K562 (cell line): Measurements from ENCODE around the gene CBFA2T3. TPM values are rescaled to one million over a fixed set of nuclear protein-coding genes. Genes with fewer than 3 reads are reported as not detected.

Source experiments
- ATAC-seq: fragments of 200-7000 bp; cut with Tn5 transposase; 3 replicates; pipeline ENCODE4 v1.9.1; 2020; ENCODE audit warnings: moderate library complexity
- BruUV-seq: library from RNA; stranded (reverse); fragments of 400-500 nt; replicated peaks from 2 replicates; lab custom pipeline; 2021; lab: Mats Ljungman, UMichigan
- CTCF ChIA-PET: fragments of 300-600 bp; formaldehyde crosslinking; extraction: SDS; loops from one replicate; lab custom pipeline; 2021; ENCODE audit warnings: low intra/inter-chr PET ratio; lab: Yijun Ruan, JAX
- POLR2A ChIA-PET: fragments of 300-600, 350-650 bp; sonication (Branson Sonifier 250); formaldehyde crosslinking; extraction: SDS; loops from one replicate; lab custom pipeline; 2021; ENCODE audit warnings: antibody characterized with exemption, inconsistent platforms; lab: Yijun Ruan, JAX
- DNase-seq, 4 experiments: peaks; one replicate each; pipeline versions ENCODE4 v3.0.0 to v3.0.0-alpha.2; 2011 to 2018; ENCODE audit warnings: low spot score in 3 of 4, mixed read lengths in 3 of 4; ENCODE audit errors: extremely low read depth in 1 of 4
- FAIRE-seq: peaks from 2 replicates; lab custom pipeline; 2011; peaks lifted over from hg19 to GRCh38; lab: Jason Lieb, UNC
- H2AFZ ChIP-seq: 2 replicates; pipeline ENCODE4 v1.6.0; 2011; ENCODE audit warnings: low read depth, low read length, control low read depth, inconsistent platforms
- H3K27ac ChIP-seq: fragments of 200-600 bp; 3 replicates; pipeline ENCODE4 v1.8.0; 2011; ENCODE audit warnings: low read depth, mild to moderate bottlenecking, control low read depth, inconsistent platforms, low read length, moderate library complexity, mixed read lengths; ENCODE audit errors: extremely low read depth
- H3K27me3 ChIP-seq, 2 experiments: fragments of 300-600 bp in 1 of 2; 2 replicates in 1 of 2; 3 replicates in 1 of 2; pipeline versions ENCODE4 v1.6.0 to v1.8.0; 2011; ENCODE audit warnings: inconsistent platforms in 2 of 2, low read length in 2 of 2, mild to moderate bottlenecking in 1 of 2, mixed read lengths in 1 of 2, moderate library complexity in 1 of 2; ENCODE audit not compliant: control insufficient read depth in 2 of 2, insufficient read depth in 2 of 2
- H3K36me3 ChIP-seq: fragments of 300-600 bp; 3 replicates; pipeline ENCODE4 v1.8.0; 2011; ENCODE audit warnings: mild to moderate bottlenecking, low read length, inconsistent platforms; ENCODE audit not compliant: control insufficient read depth, insufficient read depth
- H3K4me1 ChIP-seq, 2 experiments: fragments of 200-600 bp in 1 of 2; replicated peaks in 1 of 2; 2 replicates in 1 of 2; 3 replicates in 1 of 2; pipeline versions ENCODE4 v1.5.1 to v1.8.0; 2011; ENCODE audit warnings: inconsistent platforms in 2 of 2, low read length in 2 of 2, mild to moderate bottlenecking in 1 of 2, mixed read lengths in 1 of 2, moderate library complexity in 1 of 2; ENCODE audit not compliant: control insufficient read depth in 2 of 2, insufficient read depth in 2 of 2
- H3K4me2 ChIP-seq: 2 replicates; pipeline ENCODE4 v1.6.1; 2011; ENCODE audit warnings: low read length, control low read depth, inconsistent platforms, mixed read lengths; ENCODE audit not compliant: insufficient read depth
- H3K4me3 ChIP-seq: fragments of 200-600 bp; sonication (generic), shearing (Covaris generic); 2 replicates; pipeline ENCODE4 v1.5.1; 2016; ENCODE audit warnings: control low read depth, inconsistent platforms
- H3K79me2 ChIP-seq: fragments of 200-600 bp; 3 replicates; pipeline ENCODE4 v1.8.0; 2011; ENCODE audit warnings: low read length, inconsistent platforms; ENCODE audit not compliant: control insufficient read depth, insufficient read depth
- H3K9ac ChIP-seq, 2 experiments: 2 replicates each; pipeline versions ENCODE4 v1.6.0 to v1.6.1; 2011; ENCODE audit warnings: low read depth in 2 of 2, low read length in 2 of 2, control low read depth in 1 of 2, inconsistent platforms in 1 of 2, mild to moderate bottlenecking in 1 of 2, mixed read lengths in 1 of 2; ENCODE audit not compliant: insufficient read depth in 1 of 2
- H3K9me1 ChIP-seq: one replicate; pipeline ENCODE4 v1.6.0; 2011; ENCODE audit warnings: inconsistent platforms, mild to moderate bottlenecking, low read length, moderate library complexity; ENCODE audit not compliant: control insufficient read depth, insufficient read depth
- H3K9me3 ChIP-seq: replicated peaks from 2 replicates; pipeline ENCODE4 v1.5.1; 2011; ENCODE audit warnings: low read depth, low read length, inconsistent platforms; ENCODE audit not compliant: control insufficient read depth, insufficient read depth
- H4K20me1 ChIP-seq: replicated peaks from 2 replicates; pipeline ENCODE4 v1.6.1; 2011; ENCODE audit warnings: low read length, inconsistent platforms, mixed read lengths; ENCODE audit not compliant: control insufficient read depth, insufficient read depth
- CBFB ChIP-seq: sonication (generic); formaldehyde crosslinking; IDR thresholded peaks from 2 replicates; pipeline ENCODE4 v1.4.0; 2020; ENCODE audit warnings: mild to moderate bottlenecking, missing genetic modification reagents
- CREBBP ChIP-seq: IDR thresholded peaks from one replicate; pipeline ENCODE4 v1.6.1; 2012; ENCODE audit warnings: low read depth, mild to moderate bottlenecking, control low read depth, inconsistent platforms, low read length
- GTF3C2 ChIP-seq: IDR thresholded peaks from 3 replicates; pipeline ENCODE4 v1.6.1; 2011; ENCODE audit warnings: borderline replicate concordance, mild to moderate bottlenecking, moderate library complexity; ENCODE audit not compliant: insufficient read length; ENCODE audit errors: extremely low read depth
- POLR2G ChIP-seq: fragments of 200-400 bp; formaldehyde crosslinking; IDR thresholded peaks from 2 replicates; pipeline ENCODE4 v1.6.1; 2017; ENCODE audit warnings: low read depth, mild to moderate bottlenecking, antibody characterized with exemption, low read length, moderate library complexity
- RBM22 ChIP-seq: fragments of 200-400 bp; formaldehyde crosslinking; IDR thresholded peaks from 2 replicates; pipeline ENCODE4 v1.6.1; 2018; ENCODE audit warnings: low read length, low read depth; ENCODE audit not compliant: poor library complexity, severe bottlenecking
- SAP30 ChIP-seq: fragments of 200-600 bp; sonication (generic); IDR thresholded peaks from 2 replicates; pipeline ENCODE4 v1.6.1; 2012; ENCODE audit warnings: borderline replicate concordance, low read depth, mild to moderate bottlenecking, moderate library complexity, low read length, control low read depth, inconsistent platforms; ENCODE audit not compliant: insufficient read depth, poor library complexity, severe bottlenecking
- STAT5B ChIP-seq: fragments of 250-450 bp; sonication (Bioruptor Pico); IDR thresholded peaks from 2 replicates; pipeline ENCODE4 v1.8.0; 2021; ENCODE audit warnings: mild to moderate bottlenecking, inconsistent platforms
- ZBTB17 ChIP-seq: fragments of 450-650 bp; formaldehyde crosslinking; IDR thresholded peaks from 2 replicates; pipeline ENCODE4 v1.4.0; 2020; ENCODE audit warnings: mild to moderate bottlenecking
- ZNF23 ChIP-seq: fragments of 250-450 bp; sonication (Bioruptor Pico); IDR thresholded peaks from 2 replicates; pipeline ENCODE4 v1.4.0; 2020; ENCODE audit warnings: mild to moderate bottlenecking
- WGBS: fragments of 100-300 bp; shearing (Covaris generic); methylation state at CpG from one replicate; pipeline ENCODE4 v1.1.6; 2016; ENCODE audit warnings: low coverage, mixed read lengths; ENCODE audit not compliant: insufficient coverage; ENCODE audit errors: missing lambda C conversion rate; 5-methylcytosine and 5-hydroxymethylcytosine counted together
- in situ Hi-C: fragments of 300-500 bp; cut with MboI; formaldehyde crosslinking; loops from 4 replicates; pipeline ENCODE4 v1.15.0; 2018; ENCODE audit warnings: inconsistent platforms, mixed read lengths
- intact Hi-C: fragments of 100-400 bp; cut with micrococcal nuclease; formaldehyde crosslinking; loops from 2 replicates; pipeline ENCODE4 v1.14.2; 2022
- polyA plus RNA-seq, 8 experiments: library from polyadenylated mRNA; depleted of rRNA in 4 of 8; stranded (reverse) in 5 of 8; unstranded in 3 of 8; fragments of >200 nt; fragmentation: Nextera tagmentation in 2 of 8; fragmentation: Illumina TruSeq in 1 of 8; extraction: Ambion mirVana in 2 of 8; extraction: Trizol in 1 of 8; gene quantifications; 2 replicates each; pipeline versions ENCODE4 v1.2.1 to v1.2.3, GENCODE V29; 2011 to 2014; ENCODE audit warnings: inconsistent platforms in 1 of 8, missing spikeins in 1 of 8
- total RNA-seq, 7 experiments: library from RNA; depleted of rRNA in 6 of 7; stranded (reverse); fragments of >200 nt in 6 of 7; fragmentation: Illumina TruSeq in 2 of 7; extraction: Trizol in 2 of 7; gene quantifications; 2 replicates each; pipeline versions ENCODE4 v1.2.1 to v1.2.3, GENCODE V29; 2011 to 2021; ENCODE audit warnings: low replicate concordance in 1 of 7
- TF ChIP-seq, protein P1 (sequence below): IDR thresholded peaks from 2 replicates; pipeline ENCODE4 v1.6.1; 2012; ENCODE audit warnings: low read depth, low read length, improper control_type of control experiment, borderline replicate concordance
- TF ChIP-seq, protein P2 (sequence below): IDR thresholded peaks from 2 replicates; pipeline ENCODE4 v1.6.1; 2011; ENCODE audit not compliant: insufficient read length; ENCODE audit errors: extremely low read depth
- TF ChIP-seq, protein P3 (sequence below): fragments of 450-650 bp; formaldehyde crosslinking; IDR thresholded peaks from 2 replicates; pipeline ENCODE4 v1.4.0; 2020; ENCODE audit warnings: mild to moderate bottlenecking

Gene CBFA2T3
- total and polyA plus RNA-seq, 9 of the 15 experiments (the other 6 are each of a cell fraction or from before 2014, with no cell fraction given): 2.3 to 145 (median 6.7) TPM

DNA sequence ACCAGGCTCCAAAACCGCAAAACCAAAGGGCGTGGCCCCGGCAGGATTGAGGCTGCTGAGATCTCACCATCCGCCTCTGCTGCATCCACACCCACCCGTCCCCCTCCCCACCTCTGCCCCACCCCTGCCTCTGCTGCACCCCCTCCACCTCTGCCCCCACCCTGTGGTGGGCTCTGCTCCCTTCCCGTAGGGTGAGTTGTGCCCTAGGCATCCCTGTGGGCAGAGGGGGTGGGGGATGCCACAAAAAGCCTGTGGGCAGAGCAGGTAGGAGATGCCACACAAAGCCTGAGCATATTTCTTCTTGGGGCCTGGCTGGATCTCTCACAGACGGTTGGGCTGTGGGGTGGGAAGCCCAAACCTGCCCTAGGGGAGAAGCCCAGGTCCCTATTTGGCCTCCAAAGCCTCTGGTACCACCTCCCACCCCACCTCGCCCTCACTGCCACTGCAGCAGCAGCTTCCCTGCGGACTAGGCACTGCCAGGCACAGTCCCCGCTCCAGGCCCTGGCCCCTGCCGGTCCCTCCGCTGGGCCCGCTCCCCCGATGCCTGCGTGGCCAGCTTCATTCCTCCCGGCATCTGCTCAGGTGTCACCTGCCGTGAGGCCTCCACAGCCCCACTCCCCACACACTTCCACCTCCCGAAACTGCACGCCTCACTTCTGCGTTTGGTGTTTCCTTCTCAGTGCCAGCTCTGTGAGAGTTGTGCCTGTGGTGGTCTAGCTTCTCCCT lies 99.3 kb downstream of the CBFA2T3 start (continued):
- peak; percentile 69 for TF ChIP-seq POLR2G
- no peak for TF ChIP-seq CBFB
- TF ChIP-seq CREBBP: no peak
- no peak for TF ChIP-seq STAT5B (CRISPR knock-in tag)
- TF ChIP-seq RBM22: peak; percentile 90
- TF ChIP-seq ZNF23 (CRISPR knock-in tag): no peak

DNA sequence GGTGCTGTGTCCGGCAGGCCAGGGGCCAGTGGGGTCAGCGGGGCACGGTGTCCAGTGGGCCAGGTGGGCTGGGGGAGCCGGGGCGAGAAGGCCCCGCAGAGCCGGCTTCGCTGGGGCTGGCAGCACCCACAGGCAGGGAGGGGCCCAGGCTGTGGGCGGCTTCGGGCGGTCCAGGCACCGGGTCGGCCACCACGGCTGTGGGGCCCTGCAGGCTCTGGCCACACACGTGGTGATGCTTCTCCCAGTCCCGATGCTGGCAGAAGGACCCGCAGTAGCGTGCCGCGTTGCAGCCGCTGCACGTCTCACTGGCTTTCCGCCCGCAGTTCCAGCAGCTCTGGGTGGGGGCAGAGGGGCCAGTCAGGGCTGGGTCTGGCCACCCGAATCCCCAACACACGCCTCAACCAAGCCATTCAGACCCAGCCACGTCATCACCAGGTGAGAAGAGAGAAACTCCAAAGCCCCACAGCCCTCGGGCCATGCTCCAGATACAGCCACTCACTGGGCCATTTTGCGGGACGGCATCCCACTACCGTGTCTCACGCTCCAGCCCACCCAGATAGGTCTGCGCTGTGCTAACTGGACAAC lies 100.0 kb downstream of the CBFA2T3 start:
- Histone ChIP-seq H4K20me1 (peaks cover 12% of the 10 kb centered on the region; the same call in 1 of the 2 replicates), H3K9ac (no peak overlapping the region; a peak in 1 of 4 replicates), H2AFZ (no peak overlapping the region), H3K27me3 (no peaks in the 10 kb centered on the region), H3K36me3 (peaks cover 81% of the 10 kb centered on the region; the same call in 2 of the 3 replicates), H3K9me3 (no peaks in the 10 kb centered on the region), H3K4me2 (no peak overlapping the region), H3K9me1 (peaks cover 6% of the 10 kb centered on the region), H3K79me2 (no peaks in the 10 kb centered on the region), H3K27ac (no peak overlapping the region), H3K4me3 (no peak overlapping the region), H3K4me1 (peaks cover 0 to 64% of the 10 kb centered on the region in 2 experiments; a peak in 3 of 5 replicates)
- POLR2A ChIA-PET: interaction anchor here (0.9 kb wide), 1 partner anchor 13 kb away, joined by 5 read pairs; no protein-coding TSS in a partner anchor
- CTCF ChIA-PET: no interaction called here
- 97% methylated on average over 32 of the region's 33 CpGs for WGBS
- no peak for ATAC-seq
- in situ Hi-C loops (no loop called here), intact Hi-C loops (no loop called here)
- BruUV-seq: no TSS peak
- no peak for FAIRE-seq
- DNase-seq: no peak
- peak; percentile 92 for TF ChIP-seq RBM22
- TF ChIP-seq, protein P1, sequence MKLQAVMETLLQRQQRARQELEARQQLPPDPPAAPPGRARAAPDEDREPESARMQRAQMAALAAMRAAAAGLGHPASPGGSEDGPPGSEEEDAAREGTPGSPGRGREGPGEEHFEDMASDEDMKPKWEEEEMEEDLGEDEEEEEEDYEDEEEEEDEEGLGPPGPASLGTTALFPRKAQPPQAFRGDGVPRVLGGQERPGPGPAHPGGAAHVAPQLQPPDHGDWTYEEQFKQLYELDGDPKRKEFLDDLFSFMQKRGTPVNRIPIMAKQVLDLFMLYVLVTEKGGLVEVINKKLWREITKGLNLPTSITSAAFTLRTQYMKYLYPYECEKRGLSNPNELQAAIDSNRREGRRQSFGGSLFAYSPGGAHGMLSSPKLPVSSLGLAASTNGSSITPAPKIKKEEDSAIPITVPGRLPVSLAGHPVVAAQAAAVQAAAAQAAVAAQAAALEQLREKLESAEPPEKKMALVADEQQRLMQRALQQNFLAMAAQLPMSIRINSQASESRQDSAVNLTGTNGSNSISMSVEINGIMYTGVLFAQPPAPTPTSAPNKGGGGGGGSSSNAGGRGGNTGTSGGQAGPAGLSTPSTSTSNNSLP: no peak
- TF ChIP-seq, protein P2, sequence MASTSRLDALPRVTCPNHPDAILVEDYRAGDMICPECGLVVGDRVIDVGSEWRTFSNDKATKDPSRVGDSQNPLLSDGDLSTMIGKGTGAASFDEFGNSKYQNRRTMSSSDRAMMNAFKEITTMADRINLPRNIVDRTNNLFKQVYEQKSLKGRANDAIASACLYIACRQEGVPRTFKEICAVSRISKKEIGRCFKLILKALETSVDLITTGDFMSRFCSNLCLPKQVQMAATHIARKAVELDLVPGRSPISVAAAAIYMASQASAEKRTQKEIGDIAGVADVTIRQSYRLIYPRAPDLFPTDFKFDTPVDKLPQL: no peak
- TF ChIP-seq, protein P3, sequence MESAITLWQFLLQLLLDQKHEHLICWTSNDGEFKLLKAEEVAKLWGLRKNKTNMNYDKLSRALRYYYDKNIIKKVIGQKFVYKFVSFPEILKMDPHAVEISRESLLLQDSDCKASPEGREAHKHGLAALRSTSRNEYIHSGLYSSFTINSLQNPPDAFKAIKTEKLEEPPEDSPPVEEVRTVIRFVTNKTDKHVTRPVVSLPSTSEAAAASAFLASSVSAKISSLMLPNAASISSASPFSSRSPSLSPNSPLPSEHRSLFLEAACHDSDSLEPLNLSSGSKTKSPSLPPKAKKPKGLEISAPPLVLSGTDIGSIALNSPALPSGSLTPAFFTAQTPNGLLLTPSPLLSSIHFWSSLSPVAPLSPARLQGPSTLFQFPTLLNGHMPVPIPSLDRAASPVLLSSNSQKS (CRISPR knock-in tag): no peak
- no peak for TF ChIP-seq SAP30
- TF ChIP-seq ZBTB17 (CRISPR knock-in tag): no peak
- TF ChIP-seq GTF3C2: no peak
